K562 (cell line): Measurements from ENCODE around the gene MLC1.

Experiments used
- ATF6 ChIP-seq: sonication (generic); formaldehyde crosslinking; IDR thresholded peaks from 2 replicates; pipeline ENCODE4 v1.4.0; 2020; ENCODE audit warnings: mild to moderate bottlenecking, missing genetic modification reagents
- EP300 ChIP-seq: IDR thresholded peaks from 2 replicates; pipeline ENCODE4 v1.6.1; 2012; ENCODE audit warnings: low read length, improper control_type of control experiment
- HDAC3 ChIP-seq: fragments of 450-650 bp; IDR thresholded peaks from 2 replicates; pipeline ENCODE4 v1.6.1; 2018; ENCODE audit warnings: borderline replicate concordance, mild to moderate bottlenecking, moderate library complexity; ENCODE audit not compliant: partially characterized antibody
- NCOA2 ChIP-seq, 2 experiments: fragments of 450-650 bp; IDR thresholded peaks; 2 replicates each; pipeline ENCODE4 v1.6.1; 2018; ENCODE audit warnings: mild to moderate bottlenecking in 2 of 2, moderate library complexity in 1 of 2; ENCODE audit not compliant: partially characterized antibody in 2 of 2
- NR2F6 ChIP-seq: fragments of 450-650 bp; formaldehyde crosslinking; IDR thresholded peaks from 2 replicates; pipeline ENCODE4 v1.4.0; 2020; ENCODE audit warnings: mild to moderate bottlenecking
- PML ChIP-seq: IDR thresholded peaks from 2 replicates; pipeline ENCODE4 v1.6.1; 2012; ENCODE audit warnings: low read length, inconsistent platforms
- POLR2A ChIP-seq: fragments of 450-650 bp; conservative IDR thresholded peaks from 2 replicates; pipeline ENCODE4 v1.6.1; 2016
- ZFP36 ChIP-seq: fragments of 150-350 bp; IDR thresholded peaks from 2 replicates; pipeline ENCODE4 v1.6.1; 2018; ENCODE audit warnings: low read length, low read depth; ENCODE audit not compliant: partially characterized antibody
- ZFX ChIP-seq: sonication (generic); formaldehyde crosslinking; IDR thresholded peaks from 2 replicates; pipeline ENCODE4 v1.8.0; 2022; ENCODE audit warnings: mild to moderate bottlenecking, missing genetic modification reagents, moderate library complexity

GRCh38 chr22:50014053-50014501 lies 71.1 kb downstream of the MLC1 start:
- TF ChIP-seq EP300 (no peak), ATF6 (CRISPR knock-in tag) (no peak), ZFX (CRISPR knock-in tag) (no peak), HDAC3 (no peak), NCOA2 (IDR thresholded peaks at IDR 0.05; ENCODE audit: partially characterized antibody in 2 of 2) (no peak), ZFP36 (no peak), POLR2A (no peak), NR2F6 (CRISPR knock-in tag) (no peak), PML (no peak)
